Panc1 (cell line): ENCODE measurements around the gene MYRF. TPM values are rescaled to one million over a fixed set of nuclear protein-coding genes. Genes with fewer than 3 reads are reported as not detected.
A peak's percentile ranks its signal among the peaks of the same experiment; 100 is the strongest.

ENCODE experiments used
- ATAC-seq: fragments of 200-7000 bp; cut with Tn5 transposase; 2 replicates; pipeline ENCODE4 v1.9.1; 2020; ENCODE audit warnings: mild to moderate bottlenecking, moderate library complexity
- BruUV-seq: library from RNA; stranded (reverse); fragments of 400-500 nt; replicated peaks from 2 replicates; lab custom pipeline; 2021; lab: Mats Ljungman, UMichigan
- CTCF ChIA-PET: fragments of 300-600 bp; sonication (Branson Sonifier 250); formaldehyde crosslinking; loops from one replicate; lab custom pipeline; 2022; ENCODE audit warnings: antibody characterized with exemption; lab: Charles Lee
- POLR2A ChIA-PET: fragments of 300-600 bp; sonication (Branson Sonifier 250); formaldehyde crosslinking; loops from one replicate; lab custom pipeline; 2022; ENCODE audit warnings: antibody characterized with exemption; lab: Charles Lee
- DNase-seq: peaks from one replicate; pipeline ENCODE4 v3.0.0-alpha.2; 2010; ENCODE audit warnings: low read depth, low spot score
- H3K27ac ChIP-seq: 2 replicates; pipeline ENCODE4 v1.5.1; 2011; ENCODE audit warnings: mild to moderate bottlenecking, low read length, inconsistent platforms
- H3K27me3 ChIP-seq: fragments of 200-500 bp; sonication (Bioruptor generic); 2 replicates; pipeline ENCODE4 v1.6.0; 2014; ENCODE audit warnings: low read length, inconsistent platforms; ENCODE audit not compliant: control insufficient read depth, insufficient read depth
- H3K36me3 ChIP-seq: fragments of 200-500 bp; sonication (Bioruptor generic); 2 replicates; pipeline ENCODE4 v1.5.1; 2014; ENCODE audit warnings: inconsistent platforms, mild to moderate bottlenecking, low read length, moderate library complexity; ENCODE audit not compliant: control insufficient read depth, insufficient read depth
- H3K4me1 ChIP-seq: 2 replicates; pipeline ENCODE4 v1.5.1; 2011; ENCODE audit warnings: inconsistent platforms, mild to moderate bottlenecking, low read length, moderate library complexity; ENCODE audit not compliant: control insufficient read depth, insufficient read depth
- H3K4me3 ChIP-seq, 2 experiments: 2 replicates each; pipeline ENCODE4 v1.5.1; 2011 to 2012; ENCODE audit warnings: low read depth in 2 of 2, low read length in 2 of 2, mild to moderate bottlenecking in 2 of 2, inconsistent platforms in 1 of 2, moderate library complexity in 1 of 2
- H3K9me3 ChIP-seq: fragments of 200-500 bp; sonication (Bioruptor generic); 2 replicates; pipeline ENCODE4 v1.5.1; 2014; ENCODE audit warnings: low read depth, mild to moderate bottlenecking, inconsistent platforms, low read length, moderate library complexity; ENCODE audit not compliant: control insufficient read depth, insufficient read depth
- POLR2AphosphoS5 ChIP-seq: IDR thresholded peaks from 2 replicates; pipeline ENCODE4 v1.6.1; 2012; ENCODE audit warnings: mild to moderate bottlenecking, low read depth, low read length, moderate library complexity
- REST ChIP-seq, 2 experiments: IDR thresholded peaks; 2 replicates each; pipeline ENCODE4 v1.6.1; 2011 to 2012; ENCODE audit warnings: low read depth in 2 of 2, control low read depth in 1 of 2, low read length in 1 of 2, mild to moderate bottlenecking in 1 of 2, moderate library complexity in 1 of 2; ENCODE audit not compliant: insufficient read depth in 1 of 2
- SIN3A ChIP-seq: IDR thresholded peaks from 2 replicates; pipeline ENCODE4 v1.6.1; 2012; ENCODE audit warnings: low read depth, mild to moderate bottlenecking, low read length, moderate library complexity, borderline replicate concordance; ENCODE audit not compliant: insufficient read depth
- TCF7L2 ChIP-seq: IDR thresholded peaks from 2 replicates; pipeline ENCODE4 v1.6.1; 2011; ENCODE audit warnings: mild to moderate bottlenecking, low read depth, low read length, inconsistent platforms
- in situ Hi-C: cut with HindIII; loops from 2 replicates; pipeline ENCODE4 v1.10.0; 2016; ENCODE audit warnings: low sequenced_read_pairs, low pct_unique_long_range_greater_than_20kb
- intact Hi-C: fragments of 100-400 bp; cut with micrococcal nuclease; formaldehyde crosslinking; loops from one replicate; pipeline ENCODE4 v1.10.0; 2022; ENCODE audit not compliant: unreplicated experiment
- total RNA-seq: library from RNA; stranded (reverse); gene quantifications from one replicate; pipeline ENCODE4 v1.2.1, GENCODE V29; 2021; ENCODE audit not compliant: unreplicated experiment
- TF ChIP-seq, protein P1 (sequence below): fragments of 450-650 bp; IDR thresholded peaks from 2 replicates; pipeline ENCODE4 v1.5.1; 2017; ENCODE audit warnings: mild to moderate bottlenecking

MYRF gene
- total RNA-seq, 1 experiment from 2014 or later = 2.8 TPM

- CTCF ChIA-PET = no interaction called here
- Histone ChIP-seq H3K36me3 (no peaks in the 10 kb centered on the region), H3K4me3 (peak overlapping the region in 1 of 2 experiments; percentile 24; a peak in 1 of 4 replicates), H3K9me3 (no peaks in the 10 kb centered on the region), H3K27ac (no peak overlapping the region), H3K27me3 (no peaks in the 10 kb centered on the region), H3K4me1 (0 out of 2 replicates have a peak, but pooled peaks cover 7% of the 10 kb centered on the region)
- POLR2A ChIA-PET = no interaction called here
- intact Hi-C loops (no loop called here), in situ Hi-C loops (no loop called here)
- DNase-seq (no peak), ATAC-seq (no peak; the same call in 1 of the 2 replicates)
- BruUV-seq = no TSS peak
- TF ChIP-seq, protein P1, sequence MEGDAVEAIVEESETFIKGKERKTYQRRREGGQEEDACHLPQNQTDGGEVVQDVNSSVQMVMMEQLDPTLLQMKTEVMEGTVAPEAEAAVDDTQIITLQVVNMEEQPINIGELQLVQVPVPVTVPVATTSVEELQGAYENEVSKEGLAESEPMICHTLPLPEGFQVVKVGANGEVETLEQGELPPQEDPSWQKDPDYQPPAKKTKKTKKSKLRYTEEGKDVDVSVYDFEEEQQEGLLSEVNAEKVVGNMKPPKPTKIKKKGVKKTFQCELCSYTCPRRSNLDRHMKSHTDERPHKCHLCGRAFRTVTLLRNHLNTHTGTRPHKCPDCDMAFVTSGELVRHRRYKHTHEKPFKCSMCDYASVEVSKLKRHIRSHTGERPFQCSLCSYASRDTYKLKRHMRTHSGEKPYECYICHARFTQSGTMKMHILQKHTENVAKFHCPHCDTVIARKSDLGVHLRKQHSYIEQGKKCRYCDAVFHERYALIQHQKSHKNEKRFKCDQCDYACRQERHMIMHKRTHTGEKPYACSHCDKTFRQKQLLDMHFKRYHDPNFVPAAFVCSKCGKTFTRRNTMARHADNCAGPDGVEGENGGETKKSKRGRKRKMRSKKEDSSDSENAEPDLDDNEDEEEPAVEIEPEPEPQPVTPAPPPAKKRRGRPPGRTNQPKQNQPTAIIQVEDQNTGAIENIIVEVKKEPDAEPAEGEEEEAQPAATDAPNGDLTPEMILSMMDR = no peak
- no peak for TF ChIP-seq POLR2AphosphoS5
Measured at GRCh38 chr11:61718621-61719302, 33.7 kb upstream of the MYRF start.

DNA sequence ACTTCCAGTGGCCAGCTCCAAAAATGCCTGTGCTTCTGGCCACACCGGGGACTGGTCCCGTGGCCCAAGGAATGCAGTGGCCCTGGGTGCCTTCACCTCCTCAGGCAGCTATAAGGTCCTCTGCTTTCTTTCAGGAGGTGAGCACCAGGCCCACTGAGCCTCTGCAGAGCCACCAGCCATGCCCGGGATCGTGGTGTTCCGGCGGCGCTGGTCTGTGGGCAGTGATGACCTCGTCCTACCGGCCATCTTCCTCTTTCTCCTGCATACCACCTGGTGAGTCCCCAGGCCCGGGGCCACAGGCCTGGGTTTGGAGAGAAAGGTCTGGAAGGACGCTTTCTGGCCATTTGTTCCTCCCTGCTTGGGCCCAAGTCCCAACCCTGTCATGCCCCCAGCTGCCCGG lies 32.5 kb upstream of the MYRF start:
- no TSS peak for BruUV-seq
- no peaks in the 10 kb centered on the region for H3K36me3 ChIP-seq
- 0 out of 2 replicates have a peak, but pooled peaks cover 7% of the 10 kb centered on the region for H3K4me1 ChIP-seq
- no peaks in the 10 kb centered on the region for H3K27me3 ChIP-seq
- H3K9me3 ChIP-seq = no peaks in the 10 kb centered on the region
- H3K4me3 ChIP-seq = no peak overlapping the region
- no peak overlapping the region for H3K27ac ChIP-seq
- POLR2A ChIA-PET = no interaction called here
- in situ Hi-C loops (no loop called here), intact Hi-C loops (no loop called here)
- TF ChIP-seq SIN3A (no peak), POLR2AphosphoS5 (no peak), REST (IDR thresholded peaks at IDR 0.05; ENCODE audit: insufficient read depth in 1 of 2, low read depth in 2 of 2, low read length in 1 of 2) (no peak), TCF7L2 (no peak)
- TF ChIP-seq, protein P1 = no peak
- DNase-seq = no peak
- CTCF ChIA-PET = interaction anchor here (0.6 kb wide), 1 partner anchor 228 kb away, joined by 6 read pairs; no protein-coding TSS in a partner anchor
- no peak for ATAC-seq
